Measurements from ENCODE around the gene TRAF2. TPM values are rescaled to one million over a fixed set of nuclear protein-coding genes. Genes with fewer than 3 reads are reported as not detected.

TRAF2 gene
- total and polyA plus RNA-seq, 2 of the 13 experiments (the other 11 are each of a cell fraction or from before 2014, with no cell fraction given): 12.4 to 13.6 TPM

GRCh38 chr9:136858844-136859757 lies 27.2 kb upstream of the TRAF2 start (continued):
- TF ChIP-seq SP4 (CRISPR knock-in tag; IDR thresholded peaks at IDR 0.05) (no peak), ATF3 (CRISPR knock-in tag; IDR thresholded peaks at IDR 0.05) (no peak)

- H3K9ac ChIP-seq (ENCODE audit: insufficient read depth, low read depth, low read length): no peak overlapping the region
- intact Hi-C loops (cut with micrococcal nuclease; ENCODE audit: unreplicated experiment): no loop called here
- in situ Hi-C loops (cut with HindIII; ENCODE audit: extremely low pct_ligation_motif_present, low pct_unique_long_range_greater_than_20kb): no loop called here
- DNase-seq (ENCODE audit: low spot score) (no peak), FAIRE-seq (no peak), ATAC-seq (no peak)
- BruUV-seq (replicated peaks): no TSS peak
- H3K4me1 ChIP-seq (ENCODE audit: insufficient read depth, low read length): peaks cover 48% of the 10 kb centered on the region
- H4K20me1 ChIP-seq (ENCODE audit: insufficient read depth, low read length): 0 out of 2 replicates have a peak, but pooled peaks cover 7% of the 10 kb centered on the region
- WGBS (ENCODE audit: low lambda C conversion rate): 75% methylated on average over 5 of the region's 9 CpGs
- no peak overlapping the region for H3K27ac ChIP-seq (ENCODE audit: extremely low read length, insufficient read depth, low read length)
- TF ChIP-seq ZNF326 (CRISPR knock-in tag; IDR thresholded peaks at IDR 0.05; ENCODE audit: borderline replicate concordance) (0 out of 2 replicates have a peak, but pooled peaks have one; percentile 59), BRF2 (CRISPR knock-in tag; IDR thresholded peaks at IDR 0.05) (no peak), SSRP1 (CRISPR knock-in tag; IDR thresholded peaks at IDR 0.05) (peak; percentile 11; the same call in 1 of the 2 replicates), POLR2G (IDR thresholded peaks at IDR 0.05; ENCODE audit: low read depth, low read length) (peak; percentile 61; the same call in 1 of the 2 replicates)
- POLR2A ChIA-PET: interaction anchor here (0.8 to 5.0 kb wide), 8 partner anchors 9 to 42 kb away, joined by 3 to 29 read pairs (median 4); partner anchors contain the start of genes MAMDC4 and TRAF2
- H3K4me3 ChIP-seq (replicated peaks in 1 of 3; ENCODE audit: insufficient read depth in 1 of 3, low read depth in 2 of 3, low read length in 3 of 3): no peak overlapping the region
- peaks cover 17 to 37% of the 10 kb centered on the region in 2 experiments for H3K36me3 ChIP-seq (replicated peaks in 1 of 2; ENCODE audit: control insufficient read depth in 1 of 2, insufficient read depth in 2 of 2, low read length in 2 of 2)
- H3K9me3 ChIP-seq (ENCODE audit: low read length): no peaks in the 10 kb centered on the region
- H3K79me2 ChIP-seq (ENCODE audit: insufficient read depth, low read length): peaks cover 18% of the 10 kb centered on the region
- no peak overlapping the region for H2AFZ ChIP-seq (ENCODE audit: low read length)
- CTCF ChIA-PET (ENCODE audit: low intra/inter-chr PET ratio, low total read pairs): no interaction called here
- no peak overlapping the region for H3K4me2 ChIP-seq (ENCODE audit: low read depth, low read length)
- H3K27me3 ChIP-seq (ENCODE audit: control insufficient read depth in 1 of 2, insufficient read depth in 2 of 2, low read length in 2 of 2): no peaks in the 10 kb centered on the region
Measured at GRCh38 chr9:136860529-136860928, 25.8 kb upstream of the TRAF2 start.
